Liver (tissue), 2 donors: ENCODE results near the gene SPEG.

ENCODE experiments used
- EGR1 ChIP-seq, 2 donors: IDR thresholded peaks; 2 replicates each; pipeline ENCODE4 v1.6.1; 2016 to 2018; ENCODE audit warnings: antibody characterized with exemption in 2 of 2, low read depth in 2 of 2
- GABPA ChIP-seq, 2 donors: IDR thresholded peaks in 1 of 2; conservative IDR thresholded peaks in 1 of 2; 2 replicates each; pipeline ENCODE4 v1.6.1; 2016; ENCODE audit warnings: antibody characterized with exemption in 2 of 2, mild to moderate bottlenecking in 1 of 2, moderate library complexity in 1 of 2
- HNF4A ChIP-seq, 2 donors: conservative IDR thresholded peaks; 2 replicates each; pipeline ENCODE4 v1.6.1; 2016; ENCODE audit warnings: antibody characterized with exemption in 2 of 2, mild to moderate bottlenecking in 2 of 2
- NR2F2 ChIP-seq: IDR thresholded peaks from 2 replicates; pipeline ENCODE4 v1.6.1; 2016; ENCODE audit warnings: antibody characterized with exemption
- RXRA ChIP-seq, 2 donors: IDR thresholded peaks; 2 replicates each; pipeline ENCODE4 v1.6.1; 2017 to 2018; ENCODE audit warnings: antibody characterized with exemption in 2 of 2, mild to moderate bottlenecking in 1 of 2
- TF ChIP-seq, protein P1 (sequence below): IDR thresholded peaks from 2 replicates; pipeline ENCODE4 v1.6.1; 2016; ENCODE audit warnings: antibody characterized with exemption
- donor health status: healthy.

DNA sequence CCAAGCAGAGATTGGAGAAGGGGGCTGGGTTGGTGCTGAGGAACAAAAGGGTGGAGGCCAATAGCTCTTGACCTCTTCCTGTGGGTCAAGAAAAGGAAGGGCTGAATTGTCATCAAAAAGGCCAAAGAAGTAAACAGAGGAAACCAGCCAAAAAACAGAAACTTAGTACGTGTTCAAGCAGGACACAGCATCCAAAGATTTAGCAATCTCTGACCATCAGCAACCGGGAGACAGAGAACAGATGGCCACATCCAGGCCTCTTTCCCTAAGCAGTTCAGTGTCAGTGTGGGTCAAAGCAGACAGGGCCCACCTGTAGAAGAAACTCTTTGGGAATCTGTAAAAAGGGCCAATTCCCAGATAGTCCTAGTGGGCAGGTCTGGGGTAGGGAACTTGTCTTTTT, 49.8 kb upstream of the SPEG start:
- no peak for TF ChIP-seq RXRA (IDR thresholded peaks at IDR 0.05)
- no peak for TF ChIP-seq EGR1 (IDR thresholded peaks at IDR 0.05; ENCODE audit: low read depth in 2 of 2)
- no peak for TF ChIP-seq NR2F2
- TF ChIP-seq GABPA (IDR thresholded peaks at IDR 0.05 in 1 of 2, conservative IDR thresholded peaks at IDR 0.05 in 1 of 2), result no peak
- TF ChIP-seq HNF4A (conservative IDR thresholded peaks at IDR 0.05), result no peak
- TF ChIP-seq, protein P1, sequence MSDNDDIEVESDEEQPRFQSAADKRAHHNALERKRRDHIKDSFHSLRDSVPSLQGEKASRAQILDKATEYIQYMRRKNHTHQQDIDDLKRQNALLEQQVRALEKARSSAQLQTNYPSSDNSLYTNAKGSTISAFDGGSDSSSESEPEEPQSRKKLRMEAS, result no peak
